GM19238 (cell line): Measurements from ENCODE around the gene NOP56.

ENCODE experiments used
- DNase-seq: peaks from one replicate; pipeline ENCODE4 v3.0.0; 2011; ENCODE audit warnings: low spot score; ENCODE audit not compliant: insufficient read length

NOP56 gene

GRCh38 chr20:2640260-2640659, 12.2 kb upstream of the NOP56 start:
- DNase-seq: no peak

GRCh38 chr20:2640899-2641298, 11.5 kb upstream of the NOP56 start:
- DNase-seq: no peak

GRCh38 chr20:2643708-2644107, 8.7 kb upstream of the NOP56 start:
- no peak for DNase-seq

- DNase-seq: peak; percentile 46
Measured at GRCh38 chr20:2652724-2653555, 508 bp downstream of the NOP56 start.

- no peak for DNase-seq
Measured at GRCh38 chr20:2653556-2654383, 1.3 kb downstream of the NOP56 start.

GRCh38 chr20:2654384-2654822, 2.0 kb downstream of the NOP56 start:
- DNase-seq: no peak

- no peak for DNase-seq
Measured at GRCh38 chr20:2654831-2655230, 2.4 kb downstream of the NOP56 start.

GRCh38 chr20:2655331-2656116, 3.1 kb downstream of the NOP56 start:
- no peak for DNase-seq

- no peak for DNase-seq
Measured at GRCh38 chr20:2656471-2657117, 4.2 kb downstream of the NOP56 start.

GRCh38 chr20:2657241-2657640, 4.8 kb downstream of the NOP56 start:
- DNase-seq: no peak

GRCh38 chr20:2657674-2658073, 5.2 kb downstream of the NOP56 start:
- DNase-seq: no peak

- DNase-seq: no peak
Measured at GRCh38 chr20:2658414-2659354, 6.3 kb downstream of the NOP56 start.

GRCh38 chr20:2659547-2659946, 7.1 kb downstream of the NOP56 start:
- no peak for DNase-seq

- DNase-seq: no peak
Measured at GRCh38 chr20:2663364-2663886, 11.0 kb downstream of the NOP56 start.

- DNase-seq: peak; percentile 88
Measured at GRCh38 chr20:2663887-2664719, 11.7 kb downstream of the NOP56 start, which contains the start of gene IDH3B. Gene IDH3B, minus strand, starts transcription at chr20:2664216. Its CDS starts 28 bp downstream, at chr20:2664188.

GRCh38 chr20:2671977-2672376, 19.5 kb downstream of the NOP56 start:
- no peak for DNase-seq

- DNase-seq: no peak
Measured at GRCh38 chr20:2672446-2672845, 20.0 kb downstream of the NOP56 start.

GRCh38 chr20:2673453-2673852, 21.0 kb downstream of the NOP56 start:
- DNase-seq: no peak

GRCh38 chr20:2680046-2680445, 27.6 kb downstream of the NOP56 start:
- DNase-seq: no peak
